PC-3 (cell line): Measurements from ENCODE around the gene LRRC7.

Experiments used
- EZH2 ChIP-seq: fragments of 300-600 bp; sonication (generic); IDR thresholded peaks from one replicate; pipeline ENCODE4 v1.6.1; 2017; ENCODE audit warnings: antibody characterized with exemption, mild to moderate bottlenecking, low read length; ENCODE audit not compliant: unreplicated experiment
- TF ChIP-seq, protein P1 (sequence below): fragments of 300-600 bp; sonication (generic); conservative IDR thresholded peaks from 2 replicates; pipeline ENCODE4 v1.5.1; 2017; ENCODE audit warnings: antibody characterized with exemption, low read depth, mild to moderate bottlenecking, low read length

DNA sequence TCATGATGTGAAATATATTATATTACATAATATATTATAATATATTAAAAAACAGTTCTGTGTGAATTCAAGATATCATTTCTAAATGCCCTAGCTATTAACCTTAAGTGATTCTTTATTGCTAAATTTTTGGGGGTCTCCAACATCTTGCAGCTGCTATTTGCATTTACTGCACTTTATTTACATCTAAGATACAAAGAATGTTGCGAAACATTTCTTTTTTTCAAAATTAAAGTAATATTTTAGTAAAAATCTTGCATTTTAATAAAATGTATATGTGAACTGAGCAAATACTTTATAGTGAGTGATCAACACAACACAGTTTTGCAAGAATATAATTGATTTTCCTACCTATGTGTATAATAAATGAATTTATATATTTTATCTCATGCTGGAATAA is 456.6 kb downstream of the LRRC7 start:
- TF ChIP-seq, protein P1, sequence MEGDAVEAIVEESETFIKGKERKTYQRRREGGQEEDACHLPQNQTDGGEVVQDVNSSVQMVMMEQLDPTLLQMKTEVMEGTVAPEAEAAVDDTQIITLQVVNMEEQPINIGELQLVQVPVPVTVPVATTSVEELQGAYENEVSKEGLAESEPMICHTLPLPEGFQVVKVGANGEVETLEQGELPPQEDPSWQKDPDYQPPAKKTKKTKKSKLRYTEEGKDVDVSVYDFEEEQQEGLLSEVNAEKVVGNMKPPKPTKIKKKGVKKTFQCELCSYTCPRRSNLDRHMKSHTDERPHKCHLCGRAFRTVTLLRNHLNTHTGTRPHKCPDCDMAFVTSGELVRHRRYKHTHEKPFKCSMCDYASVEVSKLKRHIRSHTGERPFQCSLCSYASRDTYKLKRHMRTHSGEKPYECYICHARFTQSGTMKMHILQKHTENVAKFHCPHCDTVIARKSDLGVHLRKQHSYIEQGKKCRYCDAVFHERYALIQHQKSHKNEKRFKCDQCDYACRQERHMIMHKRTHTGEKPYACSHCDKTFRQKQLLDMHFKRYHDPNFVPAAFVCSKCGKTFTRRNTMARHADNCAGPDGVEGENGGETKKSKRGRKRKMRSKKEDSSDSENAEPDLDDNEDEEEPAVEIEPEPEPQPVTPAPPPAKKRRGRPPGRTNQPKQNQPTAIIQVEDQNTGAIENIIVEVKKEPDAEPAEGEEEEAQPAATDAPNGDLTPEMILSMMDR, result no peak
- no peak for TF ChIP-seq EZH2
